Measurements from ENCODE around the gene NRXN3. TPM values are rescaled to one million over a fixed set of nuclear protein-coding genes. Genes with fewer than 3 reads are reported as not detected.

The NRXN3 gene
- total and polyA plus RNA-seq, 2 experiments from 2014 or later: 1.0 to 1.8 TPM

- H3K27ac Mint-ChIP-seq: no peak overlapping the region
- H3K27ac ChIP-seq (ENCODE audit: low read depth): no peak overlapping the region
- no peaks in the 10 kb centered on the region for H4K20me1 ChIP-seq (replicated peaks; ENCODE audit: insufficient read depth)
- no peak overlapping the region for H2AFZ ChIP-seq
- no peaks in the 10 kb centered on the region for H3K9me2 ChIP-seq (ENCODE audit: insufficient read depth)
- peaks cover 2% of the 10 kb centered on the region for H3K27me3 Mint-ChIP-seq (ENCODE audit: insufficient read depth, low read depth, poor library complexity)
- H3K79me2 ChIP-seq (replicated peaks; ENCODE audit: insufficient read depth): no peaks in the 10 kb centered on the region
- H3K27me3 ChIP-seq (ENCODE audit: insufficient read depth): no peaks in the 10 kb centered on the region
- H3K36me3 Mint-ChIP-seq (ENCODE audit: low read depth): no peaks in the 10 kb centered on the region; the same call in 1 of the 3 replicates
- H3K4me1 ChIP-seq (ENCODE audit: insufficient read depth): no peaks in the 10 kb centered on the region; the same call in 1 of the 2 replicates
- H3K9me3 Mint-ChIP-seq: peaks cover 3% of the 10 kb centered on the region; the same call in 1 of the 3 replicates
- DNase-seq (ENCODE audit: low spot score) (no peak), ATAC-seq (no peak)
- H3K4me1 Mint-ChIP-seq: peaks cover 7% of the 10 kb centered on the region; the same call in 2 of the 3 replicates
- no peak overlapping the region for H3K4me2 ChIP-seq
- TF ChIP-seq, protein P1, sequence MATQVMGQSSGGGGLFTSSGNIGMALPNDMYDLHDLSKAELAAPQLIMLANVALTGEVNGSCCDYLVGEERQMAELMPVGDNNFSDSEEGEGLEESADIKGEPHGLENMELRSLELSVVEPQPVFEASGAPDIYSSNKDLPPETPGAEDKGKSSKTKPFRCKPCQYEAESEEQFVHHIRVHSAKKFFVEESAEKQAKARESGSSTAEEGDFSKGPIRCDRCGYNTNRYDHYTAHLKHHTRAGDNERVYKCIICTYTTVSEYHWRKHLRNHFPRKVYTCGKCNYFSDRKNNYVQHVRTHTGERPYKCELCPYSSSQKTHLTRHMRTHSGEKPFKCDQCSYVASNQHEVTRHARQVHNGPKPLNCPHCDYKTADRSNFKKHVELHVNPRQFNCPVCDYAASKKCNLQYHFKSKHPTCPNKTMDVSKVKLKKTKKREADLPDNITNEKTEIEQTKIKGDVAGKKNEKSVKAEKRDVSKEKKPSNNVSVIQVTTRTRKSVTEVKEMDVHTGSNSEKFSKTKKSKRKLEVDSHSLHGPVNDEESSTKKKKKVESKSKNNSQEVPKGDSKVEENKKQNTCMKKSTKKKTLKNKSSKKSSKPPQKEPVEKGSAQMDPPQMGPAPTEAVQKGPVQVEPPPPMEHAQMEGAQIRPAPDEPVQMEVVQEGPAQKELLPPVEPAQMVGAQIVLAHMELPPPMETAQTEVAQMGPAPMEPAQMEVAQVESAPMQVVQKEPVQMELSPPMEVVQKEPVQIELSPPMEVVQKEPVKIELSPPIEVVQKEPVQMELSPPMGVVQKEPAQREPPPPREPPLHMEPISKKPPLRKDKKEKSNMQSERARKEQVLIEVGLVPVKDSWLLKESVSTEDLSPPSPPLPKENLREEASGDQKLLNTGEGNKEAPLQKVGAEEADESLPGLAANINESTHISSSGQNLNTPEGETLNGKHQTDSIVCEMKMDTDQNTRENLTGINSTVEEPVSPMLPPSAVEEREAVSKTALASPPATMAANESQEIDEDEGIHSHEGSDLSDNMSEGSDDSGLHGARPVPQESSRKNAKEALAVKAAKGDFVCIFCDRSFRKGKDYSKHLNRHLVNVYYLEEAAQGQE (IDR thresholded peaks at IDR 0.05; ENCODE audit: unreplicated experiment): no peak
- TF ChIP-seq STAT1 (IDR thresholded peaks at IDR 0.05; ENCODE audit: unreplicated experiment) (no peak), CREB1 (CRISPR knock-in tag; IDR thresholded peaks at IDR 0.05; ENCODE audit: low read depth) (no peak)
- TF ChIP-seq, protein P2, sequence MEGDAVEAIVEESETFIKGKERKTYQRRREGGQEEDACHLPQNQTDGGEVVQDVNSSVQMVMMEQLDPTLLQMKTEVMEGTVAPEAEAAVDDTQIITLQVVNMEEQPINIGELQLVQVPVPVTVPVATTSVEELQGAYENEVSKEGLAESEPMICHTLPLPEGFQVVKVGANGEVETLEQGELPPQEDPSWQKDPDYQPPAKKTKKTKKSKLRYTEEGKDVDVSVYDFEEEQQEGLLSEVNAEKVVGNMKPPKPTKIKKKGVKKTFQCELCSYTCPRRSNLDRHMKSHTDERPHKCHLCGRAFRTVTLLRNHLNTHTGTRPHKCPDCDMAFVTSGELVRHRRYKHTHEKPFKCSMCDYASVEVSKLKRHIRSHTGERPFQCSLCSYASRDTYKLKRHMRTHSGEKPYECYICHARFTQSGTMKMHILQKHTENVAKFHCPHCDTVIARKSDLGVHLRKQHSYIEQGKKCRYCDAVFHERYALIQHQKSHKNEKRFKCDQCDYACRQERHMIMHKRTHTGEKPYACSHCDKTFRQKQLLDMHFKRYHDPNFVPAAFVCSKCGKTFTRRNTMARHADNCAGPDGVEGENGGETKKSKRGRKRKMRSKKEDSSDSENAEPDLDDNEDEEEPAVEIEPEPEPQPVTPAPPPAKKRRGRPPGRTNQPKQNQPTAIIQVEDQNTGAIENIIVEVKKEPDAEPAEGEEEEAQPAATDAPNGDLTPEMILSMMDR (conservative IDR thresholded peaks at IDR 0.05; ENCODE audit: low read depth in 2 of 2): no peak
- H3F3A ChIP-seq (replicated peaks; ENCODE audit: low read depth): no peaks in the 10 kb centered on the region
- H3K4me3 Mint-ChIP-seq: no peak overlapping the region
- no peak overlapping the region for H3K4me3 ChIP-seq
- no peaks in the 10 kb centered on the region for H3K36me3 ChIP-seq (ENCODE audit: insufficient read depth)
Measured at GRCh38 chr14:79788346-79788745, 1618.2 kb downstream of the NRXN3 start.

GRCh38 chr14:79791055-79791732 lies 1621.0 kb downstream of the NRXN3 start:
- no peak overlapping the region for H3K4me3 Mint-ChIP-seq
- Histone ChIP-seq H2AFZ (no peak overlapping the region), H3K36me3 (ENCODE audit: insufficient read depth) (no peaks in the 10 kb centered on the region), H3K4me1 (ENCODE audit: insufficient read depth) (peaks cover 6% of the 10 kb centered on the region; the same call in 1 of the 2 replicates), H3K27ac (ENCODE audit: low read depth) (no peak overlapping the region), H3K9me2 (ENCODE audit: insufficient read depth) (no peaks in the 10 kb centered on the region), H3K4me3 (no peak overlapping the region), H3K79me2 (replicated peaks; ENCODE audit: insufficient read depth) (no peaks in the 10 kb centered on the region), H4K20me1 (replicated peaks; ENCODE audit: insufficient read depth) (no peaks in the 10 kb centered on the region), H3K27me3 (ENCODE audit: insufficient read depth) (no peaks in the 10 kb centered on the region), H3K4me2 (no peak overlapping the region), H3F3A (replicated peaks; ENCODE audit: low read depth) (no peaks in the 10 kb centered on the region)
- H3K36me3 Mint-ChIP-seq (ENCODE audit: low read depth): no peaks in the 10 kb centered on the region; the same call in 1 of the 3 replicates
- no peak for DNase-seq (ENCODE audit: low spot score)
- no peak overlapping the region for H3K27ac Mint-ChIP-seq
- ATAC-seq: no peak
- peaks cover 10% of the 10 kb centered on the region for H3K4me1 Mint-ChIP-seq
- H3K9me3 Mint-ChIP-seq: peaks cover 3% of the 10 kb centered on the region; the same call in 1 of the 3 replicates
- H3K27me3 Mint-ChIP-seq (ENCODE audit: insufficient read depth, low read depth, poor library complexity): peaks cover 4% of the 10 kb centered on the region
- no peak for TF ChIP-seq ETS1 (IDR thresholded peaks at IDR 0.05)
- TF ChIP-seq, protein P3, sequence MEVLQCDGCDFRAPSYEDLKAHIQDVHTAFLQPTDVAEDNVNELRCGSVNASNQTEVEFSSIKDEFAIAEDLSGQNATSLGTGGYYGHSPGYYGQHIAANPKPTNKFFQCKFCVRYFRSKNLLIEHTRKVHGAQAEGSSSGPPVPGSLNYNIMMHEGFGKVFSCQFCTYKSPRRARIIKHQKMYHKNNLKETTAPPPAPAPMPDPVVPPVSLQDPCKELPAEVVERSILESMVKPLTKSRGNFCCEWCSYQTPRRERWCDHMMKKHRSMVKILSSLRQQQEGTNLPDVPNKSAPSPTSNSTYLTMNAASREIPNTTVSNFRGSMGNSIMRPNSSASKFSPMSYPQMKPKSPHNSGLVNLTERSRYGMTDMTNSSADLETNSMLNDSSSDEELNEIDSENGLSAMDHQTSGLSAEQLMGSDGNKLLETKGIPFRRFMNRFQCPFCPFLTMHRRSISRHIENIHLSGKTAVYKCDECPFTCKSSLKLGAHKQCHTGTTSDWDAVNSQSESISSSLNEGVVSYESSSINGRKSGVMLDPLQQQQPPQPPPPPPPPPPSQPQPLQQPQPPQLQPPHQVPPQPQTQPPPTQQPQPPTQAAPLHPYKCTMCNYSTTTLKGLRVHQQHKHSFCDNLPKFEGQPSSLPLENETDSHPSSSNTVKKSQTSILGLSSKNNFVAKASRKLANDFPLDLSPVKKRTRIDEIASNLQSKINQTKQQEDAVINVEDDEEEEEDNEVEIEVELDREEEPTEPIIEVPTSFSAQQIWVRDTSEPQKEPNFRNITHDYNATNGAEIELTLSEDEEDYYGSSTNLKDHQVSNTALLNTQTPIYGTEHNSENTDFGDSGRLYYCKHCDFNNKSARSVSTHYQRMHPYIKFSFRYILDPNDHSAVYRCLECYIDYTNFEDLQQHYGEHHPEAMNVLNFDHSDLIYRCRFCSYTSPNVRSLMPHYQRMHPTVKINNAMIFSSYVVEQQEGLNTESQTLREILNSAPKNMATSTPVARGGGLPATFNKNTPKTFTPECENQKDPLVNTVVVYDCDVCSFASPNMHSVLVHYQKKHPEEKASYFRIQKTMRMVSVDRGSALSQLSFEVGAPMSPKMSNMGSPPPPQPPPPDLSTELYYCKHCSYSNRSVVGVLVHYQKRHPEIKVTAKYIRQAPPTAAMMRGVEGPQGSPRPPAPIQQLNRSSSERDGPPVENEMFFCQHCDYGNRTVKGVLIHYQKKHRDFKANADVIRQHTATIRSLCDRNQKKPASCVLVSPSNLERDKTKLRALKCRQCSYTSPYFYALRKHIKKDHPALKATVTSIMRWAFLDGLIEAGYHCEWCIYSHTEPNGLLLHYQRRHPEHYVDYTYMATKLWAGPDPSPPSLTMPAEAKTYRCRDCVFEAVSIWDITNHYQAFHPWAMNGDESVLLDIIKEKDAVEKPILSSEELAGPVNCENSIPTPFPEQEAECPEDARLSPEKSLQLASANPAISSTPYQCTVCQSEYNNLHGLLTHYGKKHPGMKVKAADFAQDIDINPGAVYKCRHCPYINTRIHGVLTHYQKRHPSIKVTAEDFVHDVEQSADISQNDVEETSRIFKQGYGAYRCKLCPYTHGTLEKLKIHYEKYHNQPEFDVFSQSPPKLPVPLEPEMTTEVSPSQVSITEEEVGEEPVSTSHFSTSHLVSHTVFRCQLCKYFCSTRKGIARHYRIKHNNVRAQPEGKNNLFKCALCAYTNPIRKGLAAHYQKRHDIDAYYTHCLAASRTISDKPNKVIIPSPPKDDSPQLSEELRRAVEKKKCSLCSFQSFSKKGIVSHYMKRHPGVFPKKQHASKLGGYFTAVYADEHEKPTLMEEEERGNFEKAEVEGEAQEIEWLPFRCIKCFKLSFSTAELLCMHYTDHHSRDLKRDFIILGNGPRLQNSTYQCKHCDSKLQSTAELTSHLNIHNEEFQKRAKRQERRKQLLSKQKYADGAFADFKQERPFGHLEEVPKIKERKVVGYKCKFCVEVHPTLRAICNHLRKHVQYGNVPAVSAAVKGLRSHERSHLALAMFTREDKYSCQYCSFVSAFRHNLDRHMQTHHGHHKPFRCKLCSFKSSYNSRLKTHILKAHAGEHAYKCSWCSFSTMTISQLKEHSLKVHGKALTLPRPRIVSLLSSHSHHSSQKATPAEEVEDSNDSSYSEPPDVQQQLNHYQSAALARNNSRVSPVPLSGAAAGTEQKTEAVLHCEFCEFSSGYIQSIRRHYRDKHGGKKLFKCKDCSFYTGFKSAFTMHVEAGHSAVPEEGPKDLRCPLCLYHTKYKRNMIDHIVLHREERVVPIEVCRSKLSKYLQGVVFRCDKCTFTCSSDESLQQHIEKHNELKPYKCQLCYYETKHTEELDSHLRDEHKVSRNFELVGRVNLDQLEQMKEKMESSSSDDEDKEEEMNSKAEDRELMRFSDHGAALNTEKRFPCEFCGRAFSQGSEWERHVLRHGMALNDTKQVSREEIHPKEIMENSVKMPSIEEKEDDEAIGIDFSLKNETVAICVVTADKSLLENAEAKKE (CRISPR knock-in tag; IDR thresholded peaks at IDR 0.05): no peak

Data from GM23338 (cell line).